Neutrophil (primary cell): ENCODE results near the gene RHEX.

Experiments
- H3K27ac ChIP-seq: fragments of 200-600 bp; sonication (generic); 2 replicates; pipeline ENCODE4 v1.5.1; 2016; ENCODE audit warnings: mild to moderate bottlenecking, moderate library complexity
- H3K27me3 ChIP-seq: fragments of 200-600 bp; sonication (generic); 2 replicates; pipeline ENCODE4 v1.6.0; 2016; ENCODE audit warnings: mild to moderate bottlenecking
- H3K36me3 ChIP-seq: fragments of 200-600 bp; sonication (generic); 2 replicates; pipeline ENCODE4 v1.5.1; 2017
- H3K4me1 ChIP-seq, 2 experiments: fragments of 200-600 bp in 1 of 2; sonication (generic) in 1 of 2; 1 replicate in 1 of 2; 2 replicates in 1 of 2; pipeline versions ENCODE4 v1.5.1 to v1.6.1; 2013 to 2016; ENCODE audit warnings: low read depth in 1 of 2, low read length in 1 of 2, mild to moderate bottlenecking in 1 of 2, moderate library complexity in 1 of 2; ENCODE audit not compliant: control insufficient read depth in 1 of 2, insufficient read depth in 1 of 2
- H3K4me3 ChIP-seq, 2 experiments: fragments of 200-600 bp in 1 of 2; sonication (generic) in 1 of 2; 1 replicate in 1 of 2; 2 replicates in 1 of 2; pipeline ENCODE4 v1.5.1; 2013 to 2016; ENCODE audit warnings: low read depth in 1 of 2, low read length in 1 of 2, mild to moderate bottlenecking in 1 of 2, moderate library complexity in 1 of 2
- H3K9me3 ChIP-seq: fragments of 200-600 bp; sonication (generic); 2 replicates; pipeline ENCODE4 v1.5.1; 2016
- CTCF ChIP-seq: fragments of 200-600 bp; sonication (generic); IDR thresholded peaks from 2 replicates; pipeline ENCODE4 v1.5.1; 2016; ENCODE audit warnings: antibody characterized with exemption

Gene RHEX

GRCh38 chr1:206097381-206097780 lies 44.4 kb downstream of the RHEX start:
- no peak overlapping the region for H3K27ac ChIP-seq
- H3K36me3 ChIP-seq = no peaks in the 10 kb centered on the region
- peaks cover 3% of the 10 kb centered on the region for H3K27me3 ChIP-seq
- peaks cover 45 to 46% of the 10 kb centered on the region in 2 experiments for H3K4me1 ChIP-seq
- no peak for TF ChIP-seq CTCF
- H3K9me3 ChIP-seq = no peaks in the 10 kb centered on the region
- no peak overlapping the region for H3K4me3 ChIP-seq

- peaks cover 48 to 51% of the 10 kb centered on the region in 2 experiments for H3K4me1 ChIP-seq
- H3K27me3 ChIP-seq = peaks cover 3% of the 10 kb centered on the region
- no peaks in the 10 kb centered on the region for H3K36me3 ChIP-seq
- no peaks in the 10 kb centered on the region for H3K9me3 ChIP-seq
- peak overlapping the region; percentile 3 for H3K27ac ChIP-seq
- no peak for TF ChIP-seq CTCF
- no peak overlapping the region for H3K4me3 ChIP-seq
Observed at GRCh38 chr1:206098242-206098919, 45.4 kb downstream of the RHEX start.

- no peak for TF ChIP-seq CTCF
- H3K4me3 ChIP-seq = no peak overlapping the region
Observed at GRCh38 chr1:206100226-206100815, 47.3 kb downstream of the RHEX start.

GRCh38 chr1:206101351-206102045 lies 48.5 kb downstream of the RHEX start:
- Histone ChIP-seq H3K9me3 (no peaks in the 10 kb centered on the region), H3K4me3 (no peak overlapping the region), H3K27me3 (no peaks in the 10 kb centered on the region), H3K27ac (peak overlapping the region; percentile 47), H3K4me1 (peaks cover 48 to 51% of the 10 kb centered on the region in 2 experiments), H3K36me3 (no peaks in the 10 kb centered on the region)
- TF ChIP-seq CTCF = no peak

More at GRCh38 chr1:206100226-206100815, 47.3 kb downstream of the RHEX start:
- no peaks in the 10 kb centered on the region for H3K9me3 ChIP-seq
- H3K27me3 ChIP-seq = no peaks in the 10 kb centered on the region
- peaks cover 48 to 51% of the 10 kb centered on the region in 2 experiments for H3K4me1 ChIP-seq
- H3K36me3 ChIP-seq = no peaks in the 10 kb centered on the region
- no peak overlapping the region for H3K27ac ChIP-seq

GRCh38 chr1:206102292-206102936 lies 49.4 kb downstream of the RHEX start:
- no peaks in the 10 kb centered on the region for H3K27me3 ChIP-seq
- TF ChIP-seq CTCF = no peak
- H3K4me3 ChIP-seq = no peak overlapping the region
- peak overlapping the region; percentile 47 for H3K27ac ChIP-seq
- peaks cover 46 to 48% of the 10 kb centered on the region in 2 experiments for H3K4me1 ChIP-seq
- H3K9me3 ChIP-seq = no peaks in the 10 kb centered on the region
- H3K36me3 ChIP-seq = no peaks in the 10 kb centered on the region
